Measurements from ENCODE around the gene SGK1. TPM values are rescaled to one million over a fixed set of nuclear protein-coding genes. Genes with fewer than 3 reads are reported as not detected.

Gene SGK1
- polyA plus RNA-seq, 1 donor from 2014 or later: 10.3 TPM

DNA sequence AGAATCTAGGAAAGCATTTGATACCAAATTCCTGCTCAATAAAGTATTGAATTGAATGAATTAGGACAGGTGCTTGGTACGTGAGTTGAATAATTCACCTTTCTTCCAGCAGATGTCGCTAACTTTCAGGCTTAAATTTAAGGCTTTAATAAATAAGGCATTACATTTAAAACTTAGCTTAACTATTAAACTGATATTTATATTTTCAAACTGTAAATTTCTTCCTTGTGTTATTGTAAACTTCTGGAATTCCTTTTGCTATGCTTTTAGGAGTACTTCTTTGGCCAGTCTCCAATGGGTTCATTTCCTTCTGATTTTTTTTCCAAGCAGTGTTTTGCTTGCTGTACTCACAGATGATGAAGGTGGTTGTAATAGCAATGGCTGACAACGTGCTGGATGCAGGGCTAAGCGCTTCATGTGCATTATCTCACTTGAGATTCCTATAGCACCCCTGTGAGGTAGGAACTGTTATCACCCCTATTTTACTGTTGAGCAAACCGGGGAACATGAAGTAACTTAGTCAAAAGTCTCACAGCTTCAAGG, 194.2 kb downstream of the SGK1 start:
- H3K9me3 ChIP-seq (ENCODE audit: low read length): no peaks in the 10 kb centered on the region
- no peak overlapping the region for H3K4me3 ChIP-seq (ENCODE audit: low read length)
- no peaks in the 10 kb centered on the region for H3K79me2 ChIP-seq (replicated peaks; ENCODE audit: insufficient read depth, low read length)
- H3F3A ChIP-seq (ENCODE audit: insufficient read depth, low read length, poor library complexity, severe bottlenecking): no peaks in the 10 kb centered on the region
- peak overlapping the region; percentile 22 for H3K27ac ChIP-seq (ENCODE audit: low read length)
- no peaks in the 10 kb centered on the region for H3K36me3 ChIP-seq (ENCODE audit: insufficient read depth, low read length)
- H3K9ac ChIP-seq (ENCODE audit: low read length): no peak overlapping the region
- no peaks in the 10 kb centered on the region for H4K20me1 ChIP-seq (ENCODE audit: insufficient read depth)
- H3K4me2 ChIP-seq (ENCODE audit: low read length): peak overlapping the region; percentile 32
- H3K27me3 ChIP-seq (ENCODE audit: insufficient read depth, low read depth, low read length): no peaks in the 10 kb centered on the region
- no peaks in the 10 kb centered on the region for H3K9me2 ChIP-seq (ENCODE audit: insufficient read depth, low read length)
- no peak for TF ChIP-seq EZH2 (IDR thresholded peaks at IDR 0.05; ENCODE audit: borderline replicate concordance, insufficient read depth, low read length, poor library complexity, severe bottlenecking)
- TF ChIP-seq, protein P1, sequence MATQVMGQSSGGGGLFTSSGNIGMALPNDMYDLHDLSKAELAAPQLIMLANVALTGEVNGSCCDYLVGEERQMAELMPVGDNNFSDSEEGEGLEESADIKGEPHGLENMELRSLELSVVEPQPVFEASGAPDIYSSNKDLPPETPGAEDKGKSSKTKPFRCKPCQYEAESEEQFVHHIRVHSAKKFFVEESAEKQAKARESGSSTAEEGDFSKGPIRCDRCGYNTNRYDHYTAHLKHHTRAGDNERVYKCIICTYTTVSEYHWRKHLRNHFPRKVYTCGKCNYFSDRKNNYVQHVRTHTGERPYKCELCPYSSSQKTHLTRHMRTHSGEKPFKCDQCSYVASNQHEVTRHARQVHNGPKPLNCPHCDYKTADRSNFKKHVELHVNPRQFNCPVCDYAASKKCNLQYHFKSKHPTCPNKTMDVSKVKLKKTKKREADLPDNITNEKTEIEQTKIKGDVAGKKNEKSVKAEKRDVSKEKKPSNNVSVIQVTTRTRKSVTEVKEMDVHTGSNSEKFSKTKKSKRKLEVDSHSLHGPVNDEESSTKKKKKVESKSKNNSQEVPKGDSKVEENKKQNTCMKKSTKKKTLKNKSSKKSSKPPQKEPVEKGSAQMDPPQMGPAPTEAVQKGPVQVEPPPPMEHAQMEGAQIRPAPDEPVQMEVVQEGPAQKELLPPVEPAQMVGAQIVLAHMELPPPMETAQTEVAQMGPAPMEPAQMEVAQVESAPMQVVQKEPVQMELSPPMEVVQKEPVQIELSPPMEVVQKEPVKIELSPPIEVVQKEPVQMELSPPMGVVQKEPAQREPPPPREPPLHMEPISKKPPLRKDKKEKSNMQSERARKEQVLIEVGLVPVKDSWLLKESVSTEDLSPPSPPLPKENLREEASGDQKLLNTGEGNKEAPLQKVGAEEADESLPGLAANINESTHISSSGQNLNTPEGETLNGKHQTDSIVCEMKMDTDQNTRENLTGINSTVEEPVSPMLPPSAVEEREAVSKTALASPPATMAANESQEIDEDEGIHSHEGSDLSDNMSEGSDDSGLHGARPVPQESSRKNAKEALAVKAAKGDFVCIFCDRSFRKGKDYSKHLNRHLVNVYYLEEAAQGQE (IDR thresholded peaks at IDR 0.05; ENCODE audit: borderline replicate concordance): no peak
- no peak for TF ChIP-seq EP300 (conservative IDR thresholded peaks at IDR 0.05; ENCODE audit: poor library complexity, severe bottlenecking)
- TF ChIP-seq TAF1 (IDR thresholded peaks at IDR 0.05; ENCODE audit: low read depth): no peak
- TF ChIP-seq, protein P2, sequence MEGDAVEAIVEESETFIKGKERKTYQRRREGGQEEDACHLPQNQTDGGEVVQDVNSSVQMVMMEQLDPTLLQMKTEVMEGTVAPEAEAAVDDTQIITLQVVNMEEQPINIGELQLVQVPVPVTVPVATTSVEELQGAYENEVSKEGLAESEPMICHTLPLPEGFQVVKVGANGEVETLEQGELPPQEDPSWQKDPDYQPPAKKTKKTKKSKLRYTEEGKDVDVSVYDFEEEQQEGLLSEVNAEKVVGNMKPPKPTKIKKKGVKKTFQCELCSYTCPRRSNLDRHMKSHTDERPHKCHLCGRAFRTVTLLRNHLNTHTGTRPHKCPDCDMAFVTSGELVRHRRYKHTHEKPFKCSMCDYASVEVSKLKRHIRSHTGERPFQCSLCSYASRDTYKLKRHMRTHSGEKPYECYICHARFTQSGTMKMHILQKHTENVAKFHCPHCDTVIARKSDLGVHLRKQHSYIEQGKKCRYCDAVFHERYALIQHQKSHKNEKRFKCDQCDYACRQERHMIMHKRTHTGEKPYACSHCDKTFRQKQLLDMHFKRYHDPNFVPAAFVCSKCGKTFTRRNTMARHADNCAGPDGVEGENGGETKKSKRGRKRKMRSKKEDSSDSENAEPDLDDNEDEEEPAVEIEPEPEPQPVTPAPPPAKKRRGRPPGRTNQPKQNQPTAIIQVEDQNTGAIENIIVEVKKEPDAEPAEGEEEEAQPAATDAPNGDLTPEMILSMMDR (IDR thresholded peaks at IDR 0.05; ENCODE audit: poor library complexity, severe bottlenecking): peak; percentile 82
- TF ChIP-seq SMC3 (conservative IDR thresholded peaks at IDR 0.05; ENCODE audit: poor library complexity): peak; percentile 80
- peak; percentile 35 for TF ChIP-seq MXI1 (conservative IDR thresholded peaks at IDR 0.05; ENCODE audit: poor library complexity, severe bottlenecking)
- TF ChIP-seq RAD21 (conservative IDR thresholded peaks at IDR 0.05): peak; percentile 73
- TF ChIP-seq POLR2AphosphoS5 (IDR thresholded peaks at IDR 0.05): no peak
- H2AFZ ChIP-seq (ENCODE audit: low read depth, low read length): no peak overlapping the region

DNA sequence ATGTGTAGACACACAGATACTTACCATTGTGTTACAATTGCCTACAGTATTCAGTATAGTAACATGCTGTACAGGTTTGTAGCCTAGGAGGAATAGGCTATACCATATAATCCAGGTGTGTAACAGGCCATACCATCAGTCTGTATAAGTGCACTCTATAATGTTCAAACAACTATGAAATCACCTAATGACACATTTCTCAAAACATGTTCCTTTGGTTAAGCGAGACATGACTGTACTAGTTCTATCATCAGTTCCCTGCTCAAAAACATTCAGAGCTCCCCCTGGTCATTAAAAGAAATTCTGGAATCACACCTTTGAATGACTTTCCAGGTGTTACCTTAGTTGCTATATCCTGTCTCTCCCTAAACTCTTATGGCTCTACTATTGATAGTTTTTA, 195.1 kb downstream of the SGK1 start:
- TF ChIP-seq TAF1 (IDR thresholded peaks at IDR 0.05; ENCODE audit: low read depth): no peak
- no peak for TF ChIP-seq RAD21 (conservative IDR thresholded peaks at IDR 0.05)
- TF ChIP-seq EZH2 (IDR thresholded peaks at IDR 0.05; ENCODE audit: borderline replicate concordance, insufficient read depth, low read length, poor library complexity, severe bottlenecking): no peak
- TF ChIP-seq, protein P2 (IDR thresholded peaks at IDR 0.05; ENCODE audit: poor library complexity, severe bottlenecking): no peak
- no peak overlapping the region for H2AFZ ChIP-seq (ENCODE audit: low read depth, low read length)
- H3F3A ChIP-seq (ENCODE audit: insufficient read depth, low read length, poor library complexity, severe bottlenecking): no peaks in the 10 kb centered on the region
- no peaks in the 10 kb centered on the region for H3K79me2 ChIP-seq (replicated peaks; ENCODE audit: insufficient read depth, low read length)
- H3K4me2 ChIP-seq (ENCODE audit: low read length): no peak overlapping the region
- no peaks in the 10 kb centered on the region for H3K27me3 ChIP-seq (ENCODE audit: insufficient read depth, low read depth, low read length)
- H3K9me3 ChIP-seq (ENCODE audit: low read length): no peaks in the 10 kb centered on the region
- no peaks in the 10 kb centered on the region for H4K20me1 ChIP-seq (ENCODE audit: insufficient read depth)
- H3K9ac ChIP-seq (ENCODE audit: low read length): no peak overlapping the region
- H3K9me2 ChIP-seq (ENCODE audit: insufficient read depth, low read length): no peaks in the 10 kb centered on the region
- no peak overlapping the region for H3K4me3 ChIP-seq (ENCODE audit: low read length)
- no peaks in the 10 kb centered on the region for H3K36me3 ChIP-seq (ENCODE audit: insufficient read depth, low read length)
- no peak overlapping the region for H3K27ac ChIP-seq (ENCODE audit: low read length)
